GM12878 (cell line): ENCODE results near the gene AFG1L. TPM values are rescaled to one million over a fixed set of nuclear protein-coding genes. Genes with fewer than 3 reads are reported as not detected.

Source experiments
- ATAC-seq: fragments of 200-7000 bp; cut with Tn5 transposase; 3 replicates; pipeline ENCODE4 v1.9.1; 2020; ENCODE audit warnings: mild to moderate bottlenecking, moderate library complexity
- BruUV-seq: library from RNA; stranded (reverse); fragments of 400-500 nt; replicated peaks from 2 replicates; lab custom pipeline; 2021; lab: Mats Ljungman, UMichigan
- CTCF ChIA-PET: fragments of 300-600 bp; sonication (Branson Sonifier 250); formaldehyde crosslinking; extraction: SDS; loops from one replicate; lab custom pipeline; 2021; ENCODE audit warnings: inconsistent platforms; lab: Yijun Ruan, JAX
- POLR2A ChIA-PET: fragments of 350-600 bp; formaldehyde crosslinking; extraction: SDS; loops from one replicate; lab custom pipeline; 2021; ENCODE audit warnings: inconsistent platforms; lab: Charles Lee
- RAD21 ChIA-PET: fragments of 300-600 bp; sonication (Branson Sonifier 250); formaldehyde crosslinking; loops from one replicate; lab custom pipeline; 2023; ENCODE audit warnings: antibody characterized with exemption; ENCODE audit not compliant: unreplicated experiment; lab: Charles Lee
- SMC1A ChIA-PET: fragments of 300-600 bp; sonication (Branson Sonifier 250); formaldehyde crosslinking; loops from one replicate; lab custom pipeline; 2023; ENCODE audit not compliant: unreplicated experiment, uncharacterized antibody; lab: Charles Lee
- DNase-seq: peaks from one replicate; pipeline ENCODE4 v3.0.0-alpha.2; 2011; ENCODE audit warnings: low read depth, low spot score
- FAIRE-seq: peaks from 3 replicates; lab custom pipeline; 2011; peaks lifted over from hg19 to GRCh38; lab: Jason Lieb, UNC
- H2AFZ ChIP-seq: 2 replicates; pipeline ENCODE4 v1.6.0; 2011; ENCODE audit warnings: low read depth, low read length, control low read depth; ENCODE audit not compliant: control insufficient read depth
- H3K27ac ChIP-seq: 2 replicates; pipeline ENCODE4 v1.5.1; 2011; ENCODE audit warnings: control low read depth; ENCODE audit not compliant: control insufficient read depth, insufficient read depth
- H3K27me3 ChIP-seq, 2 experiments: replicated peaks in 1 of 2; 2 replicates each; pipeline versions ENCODE4 v1.6.0 to v1.6.1; 2011; ENCODE audit warnings: low read length in 1 of 2; ENCODE audit not compliant: control insufficient read depth in 2 of 2, insufficient read depth in 2 of 2
- H3K36me3 ChIP-seq, 2 experiments: 2 replicates each; pipeline ENCODE4 v1.5.1; 2011; ENCODE audit warnings: low read length in 1 of 2; ENCODE audit not compliant: control insufficient read depth in 2 of 2, insufficient read depth in 2 of 2
- H3K4me1 ChIP-seq: 2 replicates; pipeline ENCODE4 v1.6.1; 2011; ENCODE audit warnings: mild to moderate bottlenecking, low read length, moderate library complexity, mixed read lengths; ENCODE audit not compliant: control insufficient read depth, insufficient read depth
- H3K4me2 ChIP-seq: 2 replicates; pipeline ENCODE4 v1.6.0; 2011; ENCODE audit warnings: control low read depth; ENCODE audit not compliant: control insufficient read depth, insufficient read depth
- H3K4me3 ChIP-seq: fragments of 200-600 bp; sonication (generic); 2 replicates; pipeline ENCODE4 v1.5.1; 2016
- H3K79me2 ChIP-seq: 2 replicates; pipeline ENCODE4 v1.6.0; 2011; ENCODE audit warnings: low read length; ENCODE audit not compliant: control insufficient read depth, insufficient read depth
- H3K9ac ChIP-seq: 2 replicates; pipeline ENCODE4 v1.8.0; 2011; ENCODE audit warnings: low read length, control low read depth, mixed read lengths; ENCODE audit not compliant: control insufficient read depth, insufficient read depth
- H3K9me3 ChIP-seq: replicated peaks from 3 replicates; pipeline ENCODE4 v1.5.1; 2011; ENCODE audit warnings: mild to moderate bottlenecking, low read length; ENCODE audit not compliant: control insufficient read depth, insufficient read depth
- H4K20me1 ChIP-seq: 2 replicates; pipeline ENCODE4 v1.6.0; 2011; ENCODE audit not compliant: control insufficient read depth, insufficient read depth
- CBFB ChIP-seq: IDR thresholded peaks from 2 replicates; pipeline ENCODE4 v1.6.1; 2016; ENCODE audit warnings: antibody characterized with exemption, low read depth
- CHD1 ChIP-seq: IDR thresholded peaks from 2 replicates; pipeline ENCODE4 v1.6.1; 2012; ENCODE audit warnings: low read depth, low read length, improper control_type of control experiment
- EZH2 ChIP-seq: IDR thresholded peaks from 2 replicates; pipeline ENCODE4 v1.6.1; 2012; ENCODE audit warnings: low read depth, mild to moderate bottlenecking, control low read depth, inconsistent platforms, low read length, borderline replicate concordance; ENCODE audit not compliant: control insufficient read depth
- MTA3 ChIP-seq: IDR thresholded peaks from 2 replicates; pipeline ENCODE4 v1.6.1; 2012; ENCODE audit warnings: low read length, inconsistent platforms, borderline replicate concordance
- NFYB ChIP-seq: IDR thresholded peaks from 2 replicates; pipeline ENCODE4 v1.6.1; 2011; ENCODE audit warnings: low read depth, mild to moderate bottlenecking, low read length, improper control_type of control experiment, moderate library complexity; ENCODE audit not compliant: insufficient read depth
- RB1 ChIP-seq: fragments of 450-650 bp; formaldehyde crosslinking; IDR thresholded peaks from 2 replicates; pipeline ENCODE4 v1.6.1; 2017; ENCODE audit warnings: mild to moderate bottlenecking, borderline replicate concordance
- RCOR1 ChIP-seq: conservative IDR thresholded peaks from 2 replicates; pipeline ENCODE4 v1.6.1; 2012; ENCODE audit warnings: low read depth, low read length, improper control_type of control experiment
- SREBF2 ChIP-seq: IDR thresholded peaks from 2 replicates; pipeline ENCODE4 v1.6.1; 2012; ENCODE audit warnings: mild to moderate bottlenecking, low read length
- STAT1 ChIP-seq: fragments of 450-650 bp; conservative IDR thresholded peaks from 2 replicates; pipeline ENCODE4 v1.6.1; 2014; ENCODE audit warnings: antibody characterized with exemption, mild to moderate bottlenecking
- SUZ12 ChIP-seq: fragments of 200-600 bp; sonication (generic); IDR thresholded peaks from one replicate; pipeline ENCODE4 v1.6.1; 2018; ENCODE audit warnings: antibody characterized with exemption, mild to moderate bottlenecking; ENCODE audit not compliant: unreplicated experiment
- ZBED1 ChIP-seq: IDR thresholded peaks from 2 replicates; pipeline ENCODE4 v1.6.1; 2016; ENCODE audit warnings: borderline replicate concordance
- ZBTB11 ChIP-seq: fragments of 450-650 bp; formaldehyde crosslinking; IDR thresholded peaks from 2 replicates; pipeline ENCODE4 v1.5.0; 2022; ENCODE audit warnings: mild to moderate bottlenecking, missing genetic modification characterization
- ZNF384 ChIP-seq: IDR thresholded peaks from 2 replicates; pipeline ENCODE4 v1.6.1; 2012; ENCODE audit warnings: low read depth, mild to moderate bottlenecking, low read length, improper control_type of control experiment, borderline replicate concordance
- ZNF622 ChIP-seq: fragments of 450-650 bp; IDR thresholded peaks from 2 replicates; pipeline ENCODE4 v1.6.1; 2017; ENCODE audit warnings: mild to moderate bottlenecking, inconsistent platforms
- WGBS: methylation state at CpG from one replicate; pipeline ENCODE4 v1.1.6; 2016; ENCODE audit warnings: low lambda C conversion rate; ENCODE audit not compliant: insufficient replicate concordance, insufficient coverage; ENCODE audit errors: missing lambda C conversion rate; 5-methylcytosine and 5-hydroxymethylcytosine counted together
- in situ Hi-C: fragments of 300-500 bp; cut with MboI; formaldehyde crosslinking; loops from 9 replicates; pipeline ENCODE4 v1.14.3; 2018; ENCODE audit warnings: mixed read lengths
- intact Hi-C: fragments of 100-400 bp; cut with micrococcal nuclease; formaldehyde crosslinking; loops from one replicate; pipeline ENCODE4 v1.14.2; 2022; ENCODE audit not compliant: unreplicated experiment
- polyA plus RNA-seq, 11 experiments: library from polyadenylated mRNA; depleted of rRNA in 4 of 11; unstranded in 6 of 11; stranded (reverse) in 5 of 11; fragments of >200 nt; fragmentation: Nextera tagmentation in 4 of 11; fragmentation: Illumina TruSeq in 1 of 11; extraction: Ambion mirVana in 4 of 11; extraction: Trizol in 1 of 11; gene quantifications; 1 replicate in 1 of 11; 2 replicates in 10 of 11; pipeline versions ENCODE4 v1.2.1 to v1.2.3, GENCODE V29; 2011 to 2016; ENCODE audit warnings: inconsistent platforms in 2 of 11, missing spikeins in 2 of 11, low read depth in 1 of 11
- total RNA-seq, 4 experiments: library from RNA; depleted of rRNA in 3 of 4; stranded (reverse); fragments of >200 nt in 3 of 4; fragmentation: Illumina TruSeq in 1 of 4; extraction: Trizol in 1 of 4; gene quantifications; 2 replicates each; pipeline versions ENCODE4 v1.2.1 to v1.2.3, GENCODE V29; 2013 to 2021
- TF ChIP-seq, protein P1 (sequence below): fragments of 450-650 bp; IDR thresholded peaks from 2 replicates; pipeline ENCODE4 v1.6.1; 2016; ENCODE audit warnings: mild to moderate bottlenecking, moderate library complexity, borderline replicate concordance
- TF ChIP-seq, protein P2 (sequence below): fragments of 450-650 bp; IDR thresholded peaks from 2 replicates; pipeline ENCODE4 v1.6.1; 2017; ENCODE audit warnings: low read depth, mild to moderate bottlenecking, moderate library complexity

AFG1L gene
- total and polyA plus RNA-seq, 10 of the 15 experiments (the other 5 are each of a cell fraction or from before 2014, with no cell fraction given) = 2.3 to 9.0 (median 4.3) TPM

- DNase-seq (no peak), FAIRE-seq (no peak), ATAC-seq (no peak)
- ChIA-PET CTCF (interaction anchor here (1.0 kb wide), 1 partner anchor 217 kb away, joined by 3 read pairs; no protein-coding TSS in a partner anchor), RAD21 (no interaction called here), SMC1A (interaction anchor here (0.6 to 1.2 kb wide), 2 partner anchors 92 to 1077 kb away, joined by 3 read pairs; no protein-coding TSS in a partner anchor), POLR2A (no interaction called here)
- Histone ChIP-seq H3K27ac (no peak overlapping the region), H3K27me3 (no peaks in the 10 kb centered on the region), H2AFZ (no peak overlapping the region), H3K4me1 (no peaks in the 10 kb centered on the region), H3K9ac (no peak overlapping the region), H3K79me2 (no peaks in the 10 kb centered on the region), H4K20me1 (no peaks in the 10 kb centered on the region), H3K36me3 (no peaks in the 10 kb centered on the region), H3K9me3 (no peaks in the 10 kb centered on the region; the same call in 2 of the 3 replicates), H3K4me2 (no peak overlapping the region), H3K4me3 (no peak overlapping the region)
- intact Hi-C loops = no loop called here
- in situ Hi-C loops = no loop called here
- BruUV-seq = no TSS peak
- WGBS = 77% methylated on average over 3 of the region's 3 CpGs
- TF ChIP-seq CHD1 = no peak
- no peak for TF ChIP-seq RB1
- no peak for TF ChIP-seq EZH2
- TF ChIP-seq, protein P1, sequence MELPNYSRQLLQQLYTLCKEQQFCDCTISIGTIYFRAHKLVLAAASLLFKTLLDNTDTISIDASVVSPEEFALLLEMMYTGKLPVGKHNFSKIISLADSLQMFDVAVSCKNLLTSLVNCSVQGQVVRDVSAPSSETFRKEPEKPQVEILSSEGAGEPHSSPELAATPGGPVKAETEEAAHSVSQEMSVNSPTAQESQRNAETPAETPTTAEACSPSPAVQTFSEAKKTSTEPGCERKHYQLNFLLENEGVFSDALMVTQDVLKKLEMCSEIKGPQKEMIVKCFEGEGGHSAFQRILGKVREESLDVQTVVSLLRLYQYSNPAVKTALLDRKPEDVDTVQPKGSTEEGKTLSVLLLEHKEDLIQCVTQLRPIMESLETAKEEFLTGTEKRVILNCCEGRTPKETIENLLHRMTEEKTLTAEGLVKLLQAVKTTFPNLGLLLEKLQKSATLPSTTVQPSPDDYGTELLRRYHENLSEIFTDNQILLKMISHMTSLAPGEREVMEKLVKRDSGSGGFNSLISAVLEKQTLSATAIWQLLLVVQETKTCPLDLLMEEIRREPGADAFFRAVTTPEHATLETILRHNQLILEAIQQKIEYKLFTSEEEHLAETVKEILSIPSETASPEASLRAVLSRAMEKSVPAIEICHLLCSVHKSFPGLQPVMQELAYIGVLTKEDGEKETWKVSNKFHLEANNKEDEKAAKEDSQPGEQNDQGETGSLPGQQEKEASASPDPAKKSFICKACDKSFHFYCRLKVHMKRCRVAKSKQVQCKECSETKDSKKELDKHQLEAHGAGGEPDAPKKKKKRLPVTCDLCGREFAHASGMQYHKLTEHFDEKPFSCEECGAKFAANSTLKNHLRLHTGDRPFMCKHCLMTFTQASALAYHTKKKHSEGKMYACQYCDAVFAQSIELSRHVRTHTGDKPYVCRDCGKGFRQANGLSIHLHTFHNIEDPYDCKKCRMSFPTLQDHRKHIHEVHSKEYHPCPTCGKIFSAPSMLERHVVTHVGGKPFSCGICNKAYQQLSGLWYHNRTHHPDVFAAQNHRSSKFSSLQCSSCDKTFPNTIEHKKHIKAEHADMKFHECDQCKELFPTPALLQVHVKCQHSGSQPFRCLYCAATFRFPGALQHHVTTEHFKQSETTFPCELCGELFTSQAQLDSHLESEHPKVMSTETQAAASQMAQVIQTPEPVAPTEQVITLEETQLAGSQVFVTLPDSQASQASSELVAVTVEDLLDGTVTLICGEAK = no peak
- no peak for TF ChIP-seq ZBED1
- TF ChIP-seq NFYB = no peak
- no peak for TF ChIP-seq SREBF2
- no peak for TF ChIP-seq RCOR1
- TF ChIP-seq ZNF622 = no peak
- no peak for TF ChIP-seq CBFB
- TF ChIP-seq ZNF384 = no peak
- no peak for TF ChIP-seq STAT1
- TF ChIP-seq, protein P2, sequence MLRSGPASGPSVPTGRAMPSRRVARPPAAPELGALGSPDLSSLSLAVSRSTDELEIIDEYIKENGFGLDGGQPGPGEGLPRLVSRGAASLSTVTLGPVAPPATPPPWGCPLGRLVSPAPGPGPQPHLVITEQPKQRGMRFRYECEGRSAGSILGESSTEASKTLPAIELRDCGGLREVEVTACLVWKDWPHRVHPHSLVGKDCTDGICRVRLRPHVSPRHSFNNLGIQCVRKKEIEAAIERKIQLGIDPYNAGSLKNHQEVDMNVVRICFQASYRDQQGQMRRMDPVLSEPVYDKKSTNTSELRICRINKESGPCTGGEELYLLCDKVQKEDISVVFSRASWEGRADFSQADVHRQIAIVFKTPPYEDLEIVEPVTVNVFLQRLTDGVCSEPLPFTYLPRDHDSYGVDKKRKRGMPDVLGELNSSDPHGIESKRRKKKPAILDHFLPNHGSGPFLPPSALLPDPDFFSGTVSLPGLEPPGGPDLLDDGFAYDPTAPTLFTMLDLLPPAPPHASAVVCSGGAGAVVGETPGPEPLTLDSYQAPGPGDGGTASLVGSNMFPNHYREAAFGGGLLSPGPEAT = no peak
- TF ChIP-seq ZBTB11 (CRISPR knock-in tag) = no peak
- no peak for TF ChIP-seq MTA3
- TF ChIP-seq SUZ12 = no peak
Measured at GRCh38 chr6:108403236-108403635, 108.4 kb downstream of the AFG1L start.
